RWPE2 (cell line): ENCODE results near the gene CC2D1A.

Experiments used
- ATAC-seq: fragments of 200-7000 bp; cut with Tn5 transposase; 3 replicates; pipeline ENCODE4 v1.9.1; 2021; ENCODE audit warnings: low read depth
- DNase-seq: peaks from one replicate; pipeline ENCODE4 v3.0.0-alpha.2; 2020; ENCODE audit warnings: low spot score
- H3K27ac ChIP-seq: fragments of 450-650 bp; 2 replicates; pipeline ENCODE4 v1.5.1; 2017; ENCODE audit warnings: mild to moderate bottlenecking; ENCODE audit not compliant: poor library complexity, severe bottlenecking
- H3K27me3 ChIP-seq: fragments of 250-450 bp; sonication (Bioruptor Pico); 2 replicates; pipeline ENCODE4 v1.5.1; 2021; ENCODE audit warnings: mild to moderate bottlenecking, moderate library complexity; ENCODE audit not compliant: insufficient read depth, poor library complexity, severe bottlenecking
- H3K36me3 ChIP-seq: fragments of 250-450 bp; sonication (Bioruptor Pico); 2 replicates; pipeline ENCODE4 v1.5.1; 2020; ENCODE audit warnings: low read depth, mild to moderate bottlenecking, moderate library complexity
- H3K4me1 ChIP-seq: fragments of 250-450 bp; sonication (Bioruptor Pico); 2 replicates; pipeline ENCODE4 v1.5.1; 2021; ENCODE audit warnings: mild to moderate bottlenecking, moderate library complexity; ENCODE audit not compliant: insufficient read depth, poor library complexity, severe bottlenecking
- H3K4me3 ChIP-seq: fragments of 250-450 bp; sonication (Bioruptor Pico); 2 replicates; pipeline ENCODE4 v1.5.1; 2021; ENCODE audit warnings: mild to moderate bottlenecking, moderate library complexity; ENCODE audit not compliant: severe bottlenecking
- H3K9me3 ChIP-seq: fragments of 250-450 bp; sonication (Bioruptor Pico); 2 replicates; pipeline ENCODE4 v1.5.1; 2021; ENCODE audit warnings: mild to moderate bottlenecking, moderate library complexity; ENCODE audit not compliant: severe bottlenecking
- CTCF ChIP-seq: fragments of 450-650 bp; IDR thresholded peaks from one replicate; pipeline ENCODE4 v1.5.1; 2017; ENCODE audit warnings: mild to moderate bottlenecking, moderate library complexity; ENCODE audit not compliant: poor library complexity, severe bottlenecking

CC2D1A gene

GRCh38 chr19:13974073-13974472 lies 68.1 kb downstream of the CC2D1A start:
- no peak for TF ChIP-seq CTCF

GRCh38 chr19:13975870-13976269 lies 69.9 kb downstream of the CC2D1A start:
- Histone ChIP-seq H3K27me3 (no peaks in the 10 kb centered on the region), H3K9me3 (no peaks in the 10 kb centered on the region), H3K36me3 (peaks cover 12% of the 10 kb centered on the region; the same call in 1 of the 2 replicates), H3K27ac (no peak overlapping the region), H3K4me1 (peaks cover 7% of the 10 kb centered on the region), H3K4me3 (no peak overlapping the region)
- ATAC-seq (no peak), DNase-seq (no peak)
- TF ChIP-seq CTCF = no peak

More at GRCh38 chr19:13974073-13974472, 68.1 kb downstream of the CC2D1A start:
- peak; percentile 98 for ATAC-seq
- Histone ChIP-seq H3K4me1 (peaks cover 7% of the 10 kb centered on the region), H3K36me3 (peaks cover 15% of the 10 kb centered on the region; the same call in 1 of the 2 replicates), H3K27ac (peak overlapping the region; percentile 7), H3K9me3 (no peaks in the 10 kb centered on the region), H3K4me3 (no peak overlapping the region), H3K27me3 (no peaks in the 10 kb centered on the region)
- DNase-seq = peak; percentile 84

GRCh38 chr19:13976446-13976845 lies 70.4 kb downstream of the CC2D1A start:
- H3K4me1 ChIP-seq = peaks cover 7% of the 10 kb centered on the region
- no peak for TF ChIP-seq CTCF
- ATAC-seq (no peak), DNase-seq (no peak)
- no peaks in the 10 kb centered on the region for H3K27me3 ChIP-seq
- H3K9me3 ChIP-seq = no peaks in the 10 kb centered on the region
- H3K27ac ChIP-seq = no peak overlapping the region
- H3K36me3 ChIP-seq = peaks cover 12% of the 10 kb centered on the region; the same call in 1 of the 2 replicates
- no peak overlapping the region for H3K4me3 ChIP-seq

GRCh38 chr19:13977803-13978202 lies 71.8 kb downstream of the CC2D1A start:
- no peak for ATAC-seq
- Histone ChIP-seq H3K36me3 (peaks cover 9% of the 10 kb centered on the region; the same call in 1 of the 2 replicates), H3K4me1 (peaks cover 7% of the 10 kb centered on the region)

More at GRCh38 chr19:13977803-13978202, 71.8 kb downstream of the CC2D1A start:
- no peak for DNase-seq
- no peak overlapping the region for H3K4me3 ChIP-seq
- no peaks in the 10 kb centered on the region for H3K9me3 ChIP-seq
- no peak for TF ChIP-seq CTCF
- no peak overlapping the region for H3K27ac ChIP-seq
- no peaks in the 10 kb centered on the region for H3K27me3 ChIP-seq
